Vagina (tissue), 2 donors: ENCODE results near the gene RBM10. TPM values are rescaled to one million over a fixed set of nuclear protein-coding genes. Genes with fewer than 3 reads are reported as not detected.

ENCODE experiments used
- DNase-seq, 2 donors: peaks; one replicate each; pipeline ENCODE4 v3.0.0-alpha.2; 2017; ENCODE audit errors: extremely low spot score in 2 of 2
- H3K27ac ChIP-seq: fragments of 200-600 bp; sonication (generic); one replicate; pipeline ENCODE4 v1.5.1; 2019
- H3K27me3 ChIP-seq: fragments of 200-600 bp; sonication (generic); one replicate; pipeline ENCODE4 v1.5.1; 2019
- H3K36me3 ChIP-seq, 2 donors: fragments of 200-600 bp; sonication (generic); one replicate each; pipeline ENCODE4 v1.5.1; 2017 to 2019
- H3K4me1 ChIP-seq: fragments of 200-600 bp; sonication (generic); one replicate; pipeline ENCODE4 v1.5.1; 2019
- H3K4me3 ChIP-seq, 2 donors: fragments of 200-600 bp; sonication (generic); 1 replicate in 1 of 2; 2 replicates in 1 of 2; pipeline ENCODE4 v1.5.1; 2016 to 2019
- H3K9me3 ChIP-seq: fragments of 200-600 bp; sonication (generic); one replicate; pipeline ENCODE4 v1.5.1; 2019
- CTCF ChIP-seq, 3 experiments: fragments of 450-650 bp in 2 of 3; fragments of 200-600 bp in 1 of 3; sonication (generic) in 1 of 3; IDR thresholded peaks; one replicate each; pipeline ENCODE4 v1.5.1; 2017 to 2019; ENCODE audit warnings: antibody characterized with exemption in 3 of 3, mild to moderate bottlenecking in 2 of 3, moderate library complexity in 2 of 3
- POLR2A ChIP-seq, 2 donors: fragments of 450-650 bp; IDR thresholded peaks; one replicate each; pipeline ENCODE4 v1.6.1; 2017; ENCODE audit warnings: antibody characterized with exemption in 2 of 2, mild to moderate bottlenecking in 2 of 2, moderate library complexity in 2 of 2
- POLR2AphosphoS5 ChIP-seq, 2 donors: sonication (generic); formaldehyde crosslinking; IDR thresholded peaks; one replicate each; pipeline ENCODE4 v1.9.0; 2017; ENCODE audit warnings: antibody characterized with exemption in 2 of 2, mild to moderate bottlenecking in 2 of 2, low read depth in 1 of 2; ENCODE audit not compliant: insufficient read depth in 1 of 2
- intact Hi-C: fragments of 100-400 bp; cut with DNase I; formaldehyde crosslinking; loops from one replicate; pipeline ENCODE4 v1.15.1; 2023
- total RNA-seq: library from RNA; depleted of rRNA; stranded (reverse); fragments of >200 nt; gene quantifications from one replicate; pipeline ENCODE4 v1.2.3, GENCODE V29; 2016

Gene RBM10
- total RNA-seq, 1 donor from 2014 or later: 32.4 TPM

- Histone ChIP-seq H3K27me3 (no peaks in the 10 kb centered on the region), H3K36me3 (peaks cover 0 to 50% of the 10 kb centered on the region in 2 donors), H3K4me1 (peaks cover 17% of the 10 kb centered on the region), H3K9me3 (no peaks in the 10 kb centered on the region), H3K27ac (no peak overlapping the region), H3K4me3 (no peak overlapping the region)
- no peak for TF ChIP-seq CTCF (IDR thresholded peaks at IDR 0.05)
- no peak for TF ChIP-seq POLR2AphosphoS5 (IDR thresholded peaks at IDR 0.05; ENCODE audit: insufficient read depth in 1 of 2, low read depth in 1 of 2)
- TF ChIP-seq POLR2A (IDR thresholded peaks at IDR 0.05): no peak
- intact Hi-C loops: no loop called here
- no peak for DNase-seq
Observed at GRCh38 chrX:47224266-47224895, 79.4 kb downstream of the RBM10 start.

GRCh38 chrX:47224896-47225290 lies 79.9 kb downstream of the RBM10 start:
- TF ChIP-seq POLR2AphosphoS5 (IDR thresholded peaks at IDR 0.05; ENCODE audit: insufficient read depth in 1 of 2, low read depth in 1 of 2): no peak
- no peak for TF ChIP-seq POLR2A (IDR thresholded peaks at IDR 0.05)
- no peak for TF ChIP-seq CTCF (IDR thresholded peaks at IDR 0.05)
- no peaks in the 10 kb centered on the region for H3K27me3 ChIP-seq
- no peak for DNase-seq
- intact Hi-C loops: no loop called here
- peaks cover 0 to 50% of the 10 kb centered on the region in 2 donors for H3K36me3 ChIP-seq
- H3K4me1 ChIP-seq: peaks cover 12% of the 10 kb centered on the region
- H3K27ac ChIP-seq: no peak overlapping the region
- no peak overlapping the region for H3K4me3 ChIP-seq
- no peaks in the 10 kb centered on the region for H3K9me3 ChIP-seq

GRCh38 chrX:47226071-47226470 lies 81.0 kb downstream of the RBM10 start:
- DNase-seq: no peak
- no peaks in the 10 kb centered on the region for H3K4me1 ChIP-seq
- TF ChIP-seq POLR2A (IDR thresholded peaks at IDR 0.05) (no peak), CTCF (IDR thresholded peaks at IDR 0.05) (no peak), POLR2AphosphoS5 (IDR thresholded peaks at IDR 0.05; ENCODE audit: insufficient read depth in 1 of 2, low read depth in 1 of 2) (no peak)
- intact Hi-C loops: no loop called here
- no peak overlapping the region for H3K4me3 ChIP-seq
- no peak overlapping the region for H3K27ac ChIP-seq
- H3K9me3 ChIP-seq: no peaks in the 10 kb centered on the region
- H3K27me3 ChIP-seq: no peaks in the 10 kb centered on the region
- peaks cover 0 to 50% of the 10 kb centered on the region in 2 donors for H3K36me3 ChIP-seq

GRCh38 chrX:47226531-47227333 lies 81.7 kb downstream of the RBM10 start:
- no peak overlapping the region for H3K4me3 ChIP-seq
- TF ChIP-seq CTCF (IDR thresholded peaks at IDR 0.05) (no peak), POLR2A (IDR thresholded peaks at IDR 0.05) (no peak), POLR2AphosphoS5 (IDR thresholded peaks at IDR 0.05; ENCODE audit: insufficient read depth in 1 of 2, low read depth in 1 of 2) (no peak)
- intact Hi-C loops: no loop called here
- no peak for DNase-seq
- no peaks in the 10 kb centered on the region for H3K9me3 ChIP-seq
- no peak overlapping the region for H3K27ac ChIP-seq
- H3K27me3 ChIP-seq: no peaks in the 10 kb centered on the region
- peaks cover 0 to 50% of the 10 kb centered on the region in 2 donors for H3K36me3 ChIP-seq
- H3K4me1 ChIP-seq: no peaks in the 10 kb centered on the region

GRCh38 chrX:47227334-47227583 lies 82.2 kb downstream of the RBM10 start:
- peaks cover under 1% of the 10 kb centered on the region for H3K4me1 ChIP-seq
- H3K9me3 ChIP-seq: no peaks in the 10 kb centered on the region
- H3K36me3 ChIP-seq: peaks cover 0 to 50% of the 10 kb centered on the region in 2 donors
- no peak overlapping the region for H3K27ac ChIP-seq
- intact Hi-C loops: no loop called here
- TF ChIP-seq POLR2A (IDR thresholded peaks at IDR 0.05): no peak
- no peak for TF ChIP-seq POLR2AphosphoS5 (IDR thresholded peaks at IDR 0.05; ENCODE audit: insufficient read depth in 1 of 2, low read depth in 1 of 2)
- TF ChIP-seq CTCF (IDR thresholded peaks at IDR 0.05): no peak
- no peak overlapping the region for H3K4me3 ChIP-seq
- no peaks in the 10 kb centered on the region for H3K27me3 ChIP-seq
- no peak for DNase-seq
